ENCODE results near the gene CACNA2D1. TPM values are rescaled to one million over a fixed set of nuclear protein-coding genes. Genes with fewer than 3 reads are reported as not detected.
"Not testable (repeated sequence)": the region's sequence is repeated elsewhere in the genome, so short reads cannot be mapped to it uniquely, and the experiment has no call there.

Gene CACNA2D1
- total RNA-seq, 4 donors from 2014 or later = 17.7 to 22.0 (median 18.4) TPM

GRCh38 chr7:82153776-82154175 lies 289.8 kb downstream of the CACNA2D1 start:
- no peaks in the 10 kb centered on the region for H3K9me3 ChIP-seq
- WGBS, 2 donors = 77 to 89% methylated on average over 2 of the region's 2 CpGs
- TF ChIP-seq POLR2A (IDR thresholded peaks at IDR 0.05) (no peak), EP300 (IDR thresholded peaks at IDR 0.05) (no peak), CTCF (IDR thresholded peaks at IDR 0.05) (no peak)

GRCh38 chr7:82152858-82153257 lies 290.7 kb downstream of the CACNA2D1 start:
- no peak for DNase-seq (ENCODE audit: low spot score in 2 of 2)
- Histone ChIP-seq H3K27ac (no peak overlapping the region), H3K9me3 (no peaks in the 10 kb centered on the region), H3K4me3 (no peak overlapping the region), H3K4me1 (no peaks in the 10 kb centered on the region), H3K36me3 (no peaks in the 10 kb centered on the region), H3K27me3 (no peaks in the 10 kb centered on the region)
- TF ChIP-seq EP300 (IDR thresholded peaks at IDR 0.05) = no peak
- TF ChIP-seq CTCF (IDR thresholded peaks at IDR 0.05) = no peak
- no peak for TF ChIP-seq POLR2A (IDR thresholded peaks at IDR 0.05)
- 96 to 98% methylated on average over 1 of the region's 1 CpG for WGBS, 2 donors

More at GRCh38 chr7:82153776-82154175, 289.8 kb downstream of the CACNA2D1 start:
- Histone ChIP-seq H3K4me3 (no peak overlapping the region), H3K27me3 (no peaks in the 10 kb centered on the region), H3K36me3 (no peaks in the 10 kb centered on the region), H3K4me1 (no peaks in the 10 kb centered on the region), H3K27ac (no peak overlapping the region)
- no peak for DNase-seq (ENCODE audit: low spot score in 2 of 2)

GRCh38 chr7:82146491-82146890 lies 297.1 kb downstream of the CACNA2D1 start:
- Histone ChIP-seq H3K36me3 (no peaks in the 10 kb centered on the region), H3K9me3 (no peaks in the 10 kb centered on the region), H3K27me3 (no peaks in the 10 kb centered on the region), H3K27ac (no peak overlapping the region), H3K4me1 (no peaks in the 10 kb centered on the region), H3K4me3 (no peak overlapping the region)
- DNase-seq (ENCODE audit: low spot score in 2 of 2) = no peak
- TF ChIP-seq POLR2A (IDR thresholded peaks at IDR 0.05) = no peak
- no peak for TF ChIP-seq CTCF (IDR thresholded peaks at IDR 0.05)
- TF ChIP-seq EP300 (IDR thresholded peaks at IDR 0.05) = no peak
- WGBS, 2 donors = 92 to 96% methylated on average over 4 of the region's 4 CpGs

GRCh38 chr7:82142263-82142864 lies 301.2 kb downstream of the CACNA2D1 start:
- Histone ChIP-seq H3K27me3 (no peaks in the 10 kb centered on the region), H3K4me1 (no peaks in the 10 kb centered on the region), H3K9me3 (peaks cover 0 to 4% (median 0%) of the 10 kb centered on the region in 4 donors), H3K36me3 (no peaks in the 10 kb centered on the region), H3K4me3 (no peak overlapping the region), H3K27ac (no peak overlapping the region)
- no peak for DNase-seq (ENCODE audit: low spot score in 2 of 2)
- no peak for TF ChIP-seq POLR2A (IDR thresholded peaks at IDR 0.05)
- no peak for TF ChIP-seq CTCF (IDR thresholded peaks at IDR 0.05)
- no peak for TF ChIP-seq EP300 (IDR thresholded peaks at IDR 0.05)

- no peak overlapping the region for H3K27ac ChIP-seq
- peaks cover 0 to 4% (median 0%) of the 10 kb centered on the region in 4 donors for H3K9me3 ChIP-seq
- no peak for DNase-seq (ENCODE audit: low spot score in 2 of 2)
- H3K4me3 ChIP-seq = no peak overlapping the region
- H3K36me3 ChIP-seq = no peaks in the 10 kb centered on the region
- 87 to 92% methylated on average over 7 of the region's 7 CpGs for WGBS, 2 donors
- no peaks in the 10 kb centered on the region for H3K4me1 ChIP-seq
- no peaks in the 10 kb centered on the region for H3K27me3 ChIP-seq
- TF ChIP-seq CTCF (IDR thresholded peaks at IDR 0.05) (no peak), EP300 (IDR thresholded peaks at IDR 0.05) (no peak), POLR2A (IDR thresholded peaks at IDR 0.05) (no peak)
Observed at GRCh38 chr7:82141427-82141826, 302.1 kb downstream of the CACNA2D1 start.

GRCh38 chr7:82140608-82141007 lies 303.0 kb downstream of the CACNA2D1 start:
- 96% methylated on average over 14 of the region's 14 CpGs for WGBS, 2 donors
- not testable (repeated sequence) for DNase-seq (ENCODE audit: low spot score in 2 of 2); H3K27me3 ChIP-seq; H3K27ac ChIP-seq; H3K36me3 ChIP-seq; H3K4me1 ChIP-seq; H3K4me3 ChIP-seq; H3K9me3 ChIP-seq
